Mesendoderm (in vitro differentiated cells): ENCODE data around the gene FAM216A.
"Not testable (repeated sequence)": the region's sequence is repeated elsewhere in the genome, so short reads cannot be mapped to it uniquely, and the experiment has no call there.

Source experiments
- DNase-seq: peaks from one replicate; pipeline ENCODE4 v3.0.0; 2013
- H2AK5ac ChIP-seq: 2 replicates; pipeline ENCODE4 v1.6.1; 2013; ENCODE audit warnings: low read length, inconsistent platforms
- H2BK120ac ChIP-seq: 2 replicates; pipeline ENCODE4 v1.6.1; 2013; ENCODE audit warnings: low read depth, mild to moderate bottlenecking, low read length, moderate library complexity, mixed read lengths
- H2BK15ac ChIP-seq: replicated peaks from 2 replicates; pipeline ENCODE4 v1.6.1; 2013; ENCODE audit warnings: low read depth, mild to moderate bottlenecking, moderate library complexity
- H2BK5ac ChIP-seq: 2 replicates; pipeline ENCODE4 v1.6.1; 2013; ENCODE audit warnings: low read length, inconsistent platforms
- H3K18ac ChIP-seq: 2 replicates; pipeline ENCODE4 v1.6.1; 2013; ENCODE audit warnings: mild to moderate bottlenecking, low read length, mixed read lengths
- H3K23ac ChIP-seq: one replicate; pipeline ENCODE4 v1.6.1; 2013; ENCODE audit warnings: low read length
- H3K27ac ChIP-seq: 2 replicates; pipeline ENCODE4 v1.5.1; 2013; ENCODE audit warnings: low read depth, mild to moderate bottlenecking, inconsistent platforms, low read length, moderate library complexity
- H3K27me3 ChIP-seq: 2 replicates; pipeline ENCODE4 v1.6.1; 2013; ENCODE audit warnings: low read length, control low read depth, mild to moderate bottlenecking, inconsistent platforms; ENCODE audit not compliant: insufficient read depth, poor library complexity
- H3K36me3 ChIP-seq: 2 replicates; pipeline ENCODE4 v1.6.1; 2013; ENCODE audit warnings: low read length, inconsistent platforms; ENCODE audit not compliant: control insufficient read depth, insufficient read depth
- H3K4ac ChIP-seq: one replicate; pipeline ENCODE4 v1.6.1; 2013; ENCODE audit warnings: low read depth, mild to moderate bottlenecking, low read length, moderate library complexity
- H3K4me1 ChIP-seq: 2 replicates; pipeline ENCODE4 v1.6.1; 2013; ENCODE audit warnings: low read depth, low read length, inconsistent platforms; ENCODE audit not compliant: control insufficient read depth
- H3K4me2 ChIP-seq: 2 replicates; pipeline ENCODE4 v1.6.1; 2013; ENCODE audit warnings: low read length
- H3K4me3 ChIP-seq: 2 replicates; pipeline ENCODE4 v1.5.1; 2013; ENCODE audit warnings: mild to moderate bottlenecking, low read length
- H3K56ac ChIP-seq: one replicate; pipeline ENCODE4 v1.6.1; 2013; ENCODE audit warnings: low read length
- H3K79me1 ChIP-seq: 2 replicates; pipeline ENCODE4 v1.6.1; 2013; ENCODE audit warnings: low read length, inconsistent platforms
- H3K79me2 ChIP-seq: 2 replicates; pipeline ENCODE4 v1.6.1; 2013; ENCODE audit warnings: mild to moderate bottlenecking, low read length; ENCODE audit not compliant: control insufficient read depth, insufficient read depth
- H3K9ac ChIP-seq: 2 replicates; pipeline ENCODE4 v1.6.1; 2013; ENCODE audit warnings: low read length, inconsistent platforms
- H4K5ac ChIP-seq: one replicate; pipeline ENCODE4 v1.6.1; 2013; ENCODE audit warnings: low read length
- H4K8ac ChIP-seq: one replicate; pipeline ENCODE4 v1.6.1; 2013; ENCODE audit warnings: low read depth, mild to moderate bottlenecking, control low read depth, low read length, moderate library complexity
- WGBS: extraction: QIAGEN DNeasy Blood & Tissue Kit; methylation state at CpG from one replicate; pipeline ENCODE4 v1.1.7; 2013; ENCODE audit warnings: low lambda C conversion rate, missing lambda C conversion rate; ENCODE audit not compliant: insufficient coverage; ENCODE audit errors: extremely low coverage; 5-methylcytosine and 5-hydroxymethylcytosine counted together

The FAM216A gene

DNA sequence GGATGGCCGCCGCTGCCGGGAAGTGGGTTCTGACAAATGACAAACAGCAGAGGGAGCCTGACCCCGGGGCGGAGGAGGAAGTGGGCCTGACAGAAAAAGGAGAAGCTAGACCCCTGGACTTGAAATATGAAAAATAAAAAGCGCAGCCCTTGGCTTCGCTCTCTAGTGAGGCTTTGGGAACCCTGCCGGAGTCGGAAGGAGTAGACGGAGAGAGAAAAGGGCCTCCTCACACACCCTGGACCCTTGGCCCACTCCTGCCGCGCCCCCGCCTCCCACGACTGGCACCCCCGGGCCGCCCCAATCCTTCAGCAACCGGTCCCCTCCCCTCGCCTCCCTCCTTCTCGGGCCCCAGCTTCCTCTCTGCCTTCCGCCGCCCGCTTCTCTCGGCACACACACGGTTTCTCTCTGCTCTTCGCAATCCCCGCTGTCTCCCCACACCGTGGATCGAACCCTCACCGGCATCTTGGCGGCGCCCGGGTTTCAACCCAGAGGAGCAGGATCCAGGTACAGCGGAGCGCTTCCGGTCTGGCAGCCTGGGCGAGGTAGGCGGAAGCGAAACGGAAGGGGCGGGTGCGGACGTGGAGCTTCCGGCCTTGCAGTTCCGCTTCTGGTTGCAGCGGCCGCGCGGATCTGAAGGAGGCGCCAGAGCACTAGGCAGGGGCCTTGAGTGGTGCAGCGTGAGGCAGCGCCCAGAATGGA lies 18.7 kb upstream of the FAM216A start, which contains the start of gene ARPC3:
TSS of gene ARPC3 (minus strand) at position 539 of the 699 bp plus-strand sequence. CDS start at position 462, 77 bp downstream.
- no CpG with 5 or more reads among the region's 51 CpGs for WGBS
- Histone ChIP-seq H3K27ac (peak within 1 kb of the TSS; percentile 61), H3K79me2 (peaks cover 20% of the 10 kb centered on the region), H4K5ac (peak within 1 kb of the TSS; percentile 81), H3K4ac (peak within 1 kb of the TSS; percentile 60), H3K4me1 (no peaks in the 10 kb centered on the region), H3K9ac (peak within 1 kb of the TSS; percentile 95), H2AK5ac (no peak within 1 kb of the TSS), H3K23ac (peak within 1 kb of the TSS; percentile 15), H2BK15ac (no peak within 1 kb of the TSS), H3K27me3 (no peaks in the 10 kb centered on the region), H3K79me1 (peaks cover 6% of the 10 kb centered on the region), H3K18ac (peak within 1 kb of the TSS; percentile 86), H3K4me2 (peak within 1 kb of the TSS; percentile 81), H2BK120ac (peak within 1 kb of the TSS; percentile 30), H3K36me3 (peaks cover 2% of the 10 kb centered on the region), H3K4me3 (peak within 1 kb of the TSS; percentile 90), H2BK5ac (peak within 1 kb of the TSS; percentile 47), H4K8ac (no peak within 1 kb of the TSS), H3K56ac (peak within 1 kb of the TSS; percentile 97)
- peak; percentile 98 for DNase-seq

- Histone ChIP-seq H3K79me1 (peaks cover 6% of the 10 kb centered on the region), H3K27me3 (no peaks in the 10 kb centered on the region), H3K4me2 (no peak overlapping the region), H2BK15ac (no peak overlapping the region), H3K9ac (no peak overlapping the region), H3K79me2 (peaks cover 20% of the 10 kb centered on the region), H3K56ac (no peak overlapping the region), H4K5ac (no peak overlapping the region), H3K4me1 (no peaks in the 10 kb centered on the region), H2BK120ac (no peak overlapping the region), H4K8ac (no peak overlapping the region), H3K23ac (no peak overlapping the region), H3K27ac (no peak overlapping the region), H3K4me3 (no peak overlapping the region), H2AK5ac (no peak overlapping the region), H3K18ac (no peak overlapping the region), H3K36me3 (no peaks in the 10 kb centered on the region), H3K4ac (no peak overlapping the region), H2BK5ac (no peak overlapping the region)
- WGBS = no CpG with 5 or more reads among the region's 1 CpG
- DNase-seq = no peak
Observed at GRCh38 chr12:110451263-110451662, 17.4 kb upstream of the FAM216A start.

- Histone ChIP-seq H2AK5ac (no peak overlapping the region), H2BK5ac (no peak overlapping the region), H3K56ac (no peak overlapping the region), H2BK120ac (no peak overlapping the region), H3K4me3 (no peak overlapping the region), H3K23ac (no peak overlapping the region), H4K8ac (no peak overlapping the region), H3K36me3 (peaks cover under 1% of the 10 kb centered on the region), H3K4me2 (no peak overlapping the region), H3K79me2 (peaks cover 8% of the 10 kb centered on the region), H3K27ac (no peak overlapping the region), H3K4me1 (no peaks in the 10 kb centered on the region), H3K18ac (no peak overlapping the region), H2BK15ac (no peak overlapping the region), H3K79me1 (peaks cover 4% of the 10 kb centered on the region), H3K4ac (no peak overlapping the region), H3K9ac (no peak overlapping the region), H3K27me3 (no peaks in the 10 kb centered on the region), H4K5ac (no peak overlapping the region)
- no peak for DNase-seq
- no CpG with 5 or more reads among the region's 4 CpGs for WGBS
Observed at GRCh38 chr12:110453569-110454296, 14.9 kb upstream of the FAM216A start.

- Histone ChIP-seq H3K36me3 (peaks cover 3% of the 10 kb centered on the region), H3K27me3 (no peaks in the 10 kb centered on the region), H3K4me3 (no peak overlapping the region), H3K56ac (no peak overlapping the region), H3K4me1 (no peaks in the 10 kb centered on the region), H2BK120ac (no peak overlapping the region), H2BK5ac (no peak overlapping the region), H3K79me2 (no peaks in the 10 kb centered on the region), H3K4ac (no peak overlapping the region), H2AK5ac (no peak overlapping the region), H3K4me2 (no peak overlapping the region), H2BK15ac (no peak overlapping the region), H4K5ac (no peak overlapping the region), H3K18ac (no peak overlapping the region), H4K8ac (no peak overlapping the region), H3K23ac (no peak overlapping the region), H3K27ac (no peak overlapping the region), H3K79me1 (peaks cover 1% of the 10 kb centered on the region), H3K9ac (no peak overlapping the region)
- no peak for DNase-seq
- no CpG with 5 or more reads among the region's 4 CpGs for WGBS
Observed at GRCh38 chr12:110458756-110459155, 9.9 kb upstream of the FAM216A start.

DNA sequence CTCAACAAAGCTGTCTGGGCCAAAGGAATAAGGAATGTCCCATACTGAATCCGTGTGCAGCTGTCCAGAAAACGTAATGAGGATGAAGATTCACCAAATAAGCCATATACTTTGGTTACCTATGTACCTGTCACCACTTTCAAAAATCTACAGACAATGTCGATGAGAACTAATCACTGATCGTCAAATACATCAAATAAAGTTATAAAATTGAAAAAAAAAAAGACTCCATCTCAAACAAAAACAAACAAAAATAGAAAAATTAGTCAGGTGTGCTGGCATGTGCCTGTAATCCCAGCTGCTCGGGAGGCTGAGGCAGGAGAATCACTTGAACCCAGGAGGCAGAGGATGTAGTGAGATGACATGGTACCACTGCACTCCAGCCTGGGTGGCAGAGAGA lies 7.5 kb upstream of the FAM216A start:
- not testable (repeated sequence) for H3K56ac ChIP-seq, H4K8ac ChIP-seq, H3K18ac ChIP-seq, H3K27me3 ChIP-seq, H3K9ac ChIP-seq, H3K4me3 ChIP-seq, H2BK5ac ChIP-seq, H2BK120ac ChIP-seq, H3K4me2 ChIP-seq, H2BK15ac ChIP-seq, H3K4ac ChIP-seq, H3K36me3 ChIP-seq, H3K23ac ChIP-seq, H2AK5ac ChIP-seq, H3K79me2 ChIP-seq, H3K4me1 ChIP-seq, DNase-seq, H4K5ac ChIP-seq, H3K79me1 ChIP-seq, H3K27ac ChIP-seq
- no CpG with 5 or more reads among the region's 5 CpGs for WGBS
